Trophoblast cell (in vitro differentiated cells and primary cell): ENCODE results near the gene THADA.

Experiments used
- DNase-seq, 2 donors: peaks; one replicate each; pipeline ENCODE4 v3.0.0-alpha.2; 2016
- H2AFZ ChIP-seq: 2 replicates; pipeline ENCODE4 v1.6.1; 2013; ENCODE audit warnings: low read length, moderate library complexity, mild to moderate bottlenecking; ENCODE audit not compliant: insufficient read depth, poor library complexity
- H2AK5ac ChIP-seq: 2 replicates; pipeline ENCODE4 v1.6.1; 2013; ENCODE audit warnings: mild to moderate bottlenecking, low read length
- H2BK120ac ChIP-seq: 2 replicates; pipeline ENCODE4 v1.6.1; 2013; ENCODE audit warnings: low read length, mild to moderate bottlenecking, moderate library complexity; ENCODE audit not compliant: insufficient read depth, poor library complexity
- H2BK12ac ChIP-seq: 2 replicates; pipeline ENCODE4 v1.6.1; 2013; ENCODE audit warnings: mild to moderate bottlenecking, low read length, moderate library complexity
- H2BK5ac ChIP-seq: 2 replicates; pipeline ENCODE4 v1.6.1; 2013; ENCODE audit warnings: low read length, low read depth, moderate library complexity, mild to moderate bottlenecking; ENCODE audit not compliant: poor library complexity
- H3K14ac ChIP-seq: 2 replicates; pipeline ENCODE4 v1.6.1; 2013; ENCODE audit warnings: mild to moderate bottlenecking, low read length
- H3K18ac ChIP-seq: 2 replicates; pipeline ENCODE4 v1.6.1; 2013; ENCODE audit warnings: mild to moderate bottlenecking, low read length
- H3K23ac ChIP-seq: 2 replicates; pipeline ENCODE4 v1.6.1; 2013; ENCODE audit warnings: low read length
- H3K27ac ChIP-seq: 2 replicates; pipeline ENCODE4 v1.5.1; 2013; ENCODE audit warnings: low read depth, mild to moderate bottlenecking, inconsistent platforms, low read length, moderate library complexity
- H3K27me3 ChIP-seq: 2 replicates; pipeline ENCODE4 v1.6.1; 2013; ENCODE audit warnings: inconsistent platforms, mild to moderate bottlenecking, low read length, moderate library complexity; ENCODE audit not compliant: insufficient read depth
- H3K36me3 ChIP-seq, 2 experiments: 1 replicate in 1 of 2; 2 replicates in 1 of 2; pipeline ENCODE4 v1.6.1; 2013; ENCODE audit warnings: low read length in 2 of 2, mild to moderate bottlenecking in 2 of 2, moderate library complexity in 1 of 2; ENCODE audit not compliant: insufficient read depth in 2 of 2, control insufficient read depth in 1 of 2
- H3K4ac ChIP-seq: 2 replicates; pipeline ENCODE4 v1.6.1; 2013; ENCODE audit warnings: low read depth, mild to moderate bottlenecking, low read length, moderate library complexity
- H3K4me1 ChIP-seq, 2 experiments: 1 replicate in 1 of 2; 2 replicates in 1 of 2; pipeline ENCODE4 v1.6.1; 2013; ENCODE audit warnings: low read length in 2 of 2, mild to moderate bottlenecking in 2 of 2, moderate library complexity in 1 of 2; ENCODE audit not compliant: insufficient read depth in 2 of 2, control insufficient read depth in 1 of 2
- H3K4me2 ChIP-seq: 2 replicates; pipeline ENCODE4 v1.6.1; 2013; ENCODE audit warnings: inconsistent platforms, mild to moderate bottlenecking, low read length, moderate library complexity
- H3K4me3 ChIP-seq: 2 replicates; pipeline ENCODE4 v1.5.1; 2013; ENCODE audit warnings: mild to moderate bottlenecking, low read depth, low read length, inconsistent platforms
- H3K79me1 ChIP-seq: one replicate; pipeline ENCODE4 v1.6.1; 2013; ENCODE audit warnings: low read length
- H3K79me2 ChIP-seq: 2 replicates; pipeline ENCODE4 v1.6.1; 2013; ENCODE audit warnings: low read length, mild to moderate bottlenecking; ENCODE audit not compliant: control insufficient read depth, insufficient read depth, poor library complexity
- H3K9ac ChIP-seq: 2 replicates; pipeline ENCODE4 v1.6.1; 2013; ENCODE audit warnings: mild to moderate bottlenecking, low read length
- H3K9me3 ChIP-seq: 2 replicates; pipeline ENCODE4 v1.6.1; 2013; ENCODE audit warnings: low read depth, mild to moderate bottlenecking, control low read depth, inconsistent platforms, low read length; ENCODE audit not compliant: insufficient read depth
- H4K12ac ChIP-seq: 2 replicates; pipeline ENCODE4 v1.6.1; 2013; ENCODE audit warnings: low read depth, mild to moderate bottlenecking, low read length, moderate library complexity
- H4K8ac ChIP-seq: 2 replicates; pipeline ENCODE4 v1.6.1; 2013; ENCODE audit warnings: low read depth, mild to moderate bottlenecking, low read length, moderate library complexity
- H4K91ac ChIP-seq: one replicate; pipeline ENCODE4 v1.6.1; 2013; ENCODE audit warnings: low read depth, mild to moderate bottlenecking, low read length, moderate library complexity
- WGBS: extraction: QIAGEN DNeasy Blood & Tissue Kit; methylation state at CpG from one replicate; pipeline ENCODE4 v1.1.7; 2013; ENCODE audit warnings: missing lambda C conversion rate; ENCODE audit not compliant: insufficient read length, insufficient coverage; ENCODE audit errors: extremely low coverage; 5-methylcytosine and 5-hydroxymethylcytosine counted together

Gene THADA

GRCh38 chr2:43307046-43307445, 288.8 kb downstream of the THADA start:
- Histone ChIP-seq H3K23ac (no peak overlapping the region), H3K14ac (no peak overlapping the region), H3K79me1 (no peaks in the 10 kb centered on the region), H4K91ac (no peak overlapping the region), H3K4ac (no peak overlapping the region), H3K27ac (no peak overlapping the region), H2BK5ac (no peak overlapping the region), H2AFZ (no peak overlapping the region), H2BK120ac (no peak overlapping the region), H4K8ac (no peak overlapping the region), H3K4me2 (no peak overlapping the region), H2AK5ac (no peak overlapping the region), H3K79me2 (no peaks in the 10 kb centered on the region), H3K4me3 (no peak overlapping the region), H3K4me1 (no peaks in the 10 kb centered on the region), H3K18ac (no peak overlapping the region), H3K9me3 (no peaks in the 10 kb centered on the region), H3K27me3 (no peaks in the 10 kb centered on the region), H4K12ac (no peak overlapping the region), H2BK12ac (no peak overlapping the region), H3K9ac (no peak overlapping the region), H3K36me3 (no peaks in the 10 kb centered on the region)
- no peak for DNase-seq
- no CpG with 5 or more reads among the region's 2 CpGs for WGBS

GRCh38 chr2:43306197-43306596, 289.6 kb downstream of the THADA start:
- Histone ChIP-seq H3K4me1 (no peaks in the 10 kb centered on the region), H3K79me1 (no peaks in the 10 kb centered on the region), H4K8ac (no peak overlapping the region), H3K23ac (no peak overlapping the region), H2BK5ac (no peak overlapping the region), H4K12ac (no peak overlapping the region), H2BK12ac (no peak overlapping the region), H3K18ac (no peak overlapping the region), H3K9me3 (no peaks in the 10 kb centered on the region), H3K4me3 (no peak overlapping the region), H3K4ac (no peak overlapping the region), H3K27me3 (no peaks in the 10 kb centered on the region), H3K36me3 (no peaks in the 10 kb centered on the region), H3K14ac (no peak overlapping the region), H2BK120ac (no peak overlapping the region), H3K27ac (no peak overlapping the region), H3K9ac (no peak overlapping the region), H3K4me2 (no peak overlapping the region), H2AK5ac (no peak overlapping the region), H3K79me2 (no peaks in the 10 kb centered on the region), H4K91ac (no peak overlapping the region), H2AFZ (no peak overlapping the region)
- no peak for DNase-seq
- WGBS: no CpG with 5 or more reads among the region's 5 CpGs

GRCh38 chr2:43305517-43305916, 290.3 kb downstream of the THADA start:
- Histone ChIP-seq H3K4me1 (peaks cover 2% of the 10 kb centered on the region in 2 experiments), H3K27ac (no peak overlapping the region), H3K14ac (no peak overlapping the region), H3K9me3 (no peaks in the 10 kb centered on the region), H2BK12ac (no peak overlapping the region), H3K4me3 (no peak overlapping the region), H3K4ac (no peak overlapping the region), H4K91ac (no peak overlapping the region), H4K8ac (no peak overlapping the region), H3K27me3 (no peaks in the 10 kb centered on the region), H2AFZ (no peak overlapping the region), H3K18ac (no peak overlapping the region), H3K23ac (no peak overlapping the region), H2BK5ac (no peak overlapping the region), H3K36me3 (no peaks in the 10 kb centered on the region), H3K4me2 (no peak overlapping the region), H2BK120ac (no peak overlapping the region), H3K79me1 (no peaks in the 10 kb centered on the region), H2AK5ac (no peak overlapping the region), H3K79me2 (no peaks in the 10 kb centered on the region), H4K12ac (no peak overlapping the region), H3K9ac (no peak overlapping the region)
- WGBS: no CpG with 5 or more reads among the region's 2 CpGs
- DNase-seq: peak in 1 of 2 donors; percentile 23

- no peak overlapping the region for H2BK5ac ChIP-seq
- no peak overlapping the region for H3K18ac ChIP-seq
- no peak overlapping the region for H3K9ac ChIP-seq
- H4K91ac ChIP-seq: no peak overlapping the region
- H3K27me3 ChIP-seq: no peaks in the 10 kb centered on the region
- no peak overlapping the region for H3K23ac ChIP-seq
- no peak overlapping the region for H4K12ac ChIP-seq
- no peak overlapping the region for H3K4me3 ChIP-seq
- no peak overlapping the region for H2AFZ ChIP-seq
- no CpG with 5 or more reads among the region's 2 CpGs for WGBS
- H2BK12ac ChIP-seq: no peak overlapping the region
- peaks cover 1% of the 10 kb centered on the region for H3K79me1 ChIP-seq
- no peak overlapping the region for H3K27ac ChIP-seq
- no peak overlapping the region for H3K14ac ChIP-seq
- no peak overlapping the region for H3K4me2 ChIP-seq
- no peaks in the 10 kb centered on the region for H3K9me3 ChIP-seq
- peak in 1 of 2 donors; percentile 64 for DNase-seq
- H3K79me2 ChIP-seq: no peaks in the 10 kb centered on the region
- H2AK5ac ChIP-seq: no peak overlapping the region
- H3K4ac ChIP-seq: no peak overlapping the region
- peaks cover 2% of the 10 kb centered on the region in 2 experiments for H3K4me1 ChIP-seq
- H3K36me3 ChIP-seq: no peaks in the 10 kb centered on the region
- H4K8ac ChIP-seq: no peak overlapping the region
- no peak overlapping the region for H2BK120ac ChIP-seq
Measured at GRCh38 chr2:43305012-43305411, 290.8 kb downstream of the THADA start.
